ENCODE results near the gene ROR2.
A peak's percentile ranks its signal among the peaks of the same experiment; 100 is the strongest.

Gene ROR2

DNA sequence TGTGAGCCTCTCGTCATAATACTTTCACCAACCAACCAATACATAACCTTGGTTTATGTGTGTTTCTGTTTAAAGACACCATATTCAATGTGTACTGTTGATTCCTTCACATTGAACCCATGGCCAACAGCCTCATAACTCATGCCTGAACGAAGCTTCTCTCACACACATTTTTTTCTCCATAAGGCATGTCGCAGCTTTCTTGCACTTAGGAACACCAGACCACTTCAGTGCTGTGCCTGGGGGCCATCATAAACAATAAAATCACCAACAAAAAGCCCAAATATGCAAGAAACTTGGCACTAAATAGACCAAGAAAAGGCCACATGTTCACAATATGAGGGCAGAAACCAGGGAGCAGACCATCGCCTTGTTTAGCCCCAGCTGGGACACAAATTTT lies 192.2 kb downstream of the ROR2 start:
- POLR2A ChIA-PET: no interaction called here
- TF ChIP-seq, protein P1, sequence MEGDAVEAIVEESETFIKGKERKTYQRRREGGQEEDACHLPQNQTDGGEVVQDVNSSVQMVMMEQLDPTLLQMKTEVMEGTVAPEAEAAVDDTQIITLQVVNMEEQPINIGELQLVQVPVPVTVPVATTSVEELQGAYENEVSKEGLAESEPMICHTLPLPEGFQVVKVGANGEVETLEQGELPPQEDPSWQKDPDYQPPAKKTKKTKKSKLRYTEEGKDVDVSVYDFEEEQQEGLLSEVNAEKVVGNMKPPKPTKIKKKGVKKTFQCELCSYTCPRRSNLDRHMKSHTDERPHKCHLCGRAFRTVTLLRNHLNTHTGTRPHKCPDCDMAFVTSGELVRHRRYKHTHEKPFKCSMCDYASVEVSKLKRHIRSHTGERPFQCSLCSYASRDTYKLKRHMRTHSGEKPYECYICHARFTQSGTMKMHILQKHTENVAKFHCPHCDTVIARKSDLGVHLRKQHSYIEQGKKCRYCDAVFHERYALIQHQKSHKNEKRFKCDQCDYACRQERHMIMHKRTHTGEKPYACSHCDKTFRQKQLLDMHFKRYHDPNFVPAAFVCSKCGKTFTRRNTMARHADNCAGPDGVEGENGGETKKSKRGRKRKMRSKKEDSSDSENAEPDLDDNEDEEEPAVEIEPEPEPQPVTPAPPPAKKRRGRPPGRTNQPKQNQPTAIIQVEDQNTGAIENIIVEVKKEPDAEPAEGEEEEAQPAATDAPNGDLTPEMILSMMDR (IDR thresholded peaks at IDR 0.05; ENCODE audit: insufficient read depth, low read length, missing control alignments): no peak
- DNase-seq (ENCODE audit: low read depth, low spot score): no peak
- CTCF ChIA-PET: interaction anchor here (1.1 to 7.0 kb wide), 23 partner anchors 8 to 381 kb away, joined by 3 to 49 read pairs (median 4); partner anchors contain the start of gene ROR2
- no peak overlapping the region for H3K4me3 ChIP-seq (ENCODE audit: low read depth, low read length)

DNA sequence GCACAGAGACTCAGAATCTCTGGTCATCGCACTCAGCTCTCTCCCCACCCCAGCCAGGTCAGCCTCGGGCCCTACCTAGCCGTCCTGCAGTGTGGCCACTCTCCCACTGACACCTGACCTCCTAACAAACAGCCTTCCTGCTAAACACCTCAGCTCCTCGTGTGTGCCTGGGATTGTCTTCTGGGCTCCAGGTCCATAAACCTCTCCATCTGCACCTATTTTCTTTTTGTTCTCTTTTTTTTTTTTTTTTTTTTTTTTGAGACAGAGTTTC lies 193.6 kb downstream of the ROR2 start:
- POLR2A ChIA-PET: no interaction called here
- no peak overlapping the region for H3K4me3 ChIP-seq (ENCODE audit: low read depth, low read length)
- TF ChIP-seq, protein P1 (IDR thresholded peaks at IDR 0.05; ENCODE audit: insufficient read depth, low read length, missing control alignments): no peak
- no peak for DNase-seq (ENCODE audit: low read depth, low spot score)
- CTCF ChIA-PET: interaction anchor here (1.2 to 7.0 kb wide), 5 partner anchors 11 to 197 kb away, joined by 4 to 49 read pairs (median 8); no protein-coding TSS in a partner anchor

DNA sequence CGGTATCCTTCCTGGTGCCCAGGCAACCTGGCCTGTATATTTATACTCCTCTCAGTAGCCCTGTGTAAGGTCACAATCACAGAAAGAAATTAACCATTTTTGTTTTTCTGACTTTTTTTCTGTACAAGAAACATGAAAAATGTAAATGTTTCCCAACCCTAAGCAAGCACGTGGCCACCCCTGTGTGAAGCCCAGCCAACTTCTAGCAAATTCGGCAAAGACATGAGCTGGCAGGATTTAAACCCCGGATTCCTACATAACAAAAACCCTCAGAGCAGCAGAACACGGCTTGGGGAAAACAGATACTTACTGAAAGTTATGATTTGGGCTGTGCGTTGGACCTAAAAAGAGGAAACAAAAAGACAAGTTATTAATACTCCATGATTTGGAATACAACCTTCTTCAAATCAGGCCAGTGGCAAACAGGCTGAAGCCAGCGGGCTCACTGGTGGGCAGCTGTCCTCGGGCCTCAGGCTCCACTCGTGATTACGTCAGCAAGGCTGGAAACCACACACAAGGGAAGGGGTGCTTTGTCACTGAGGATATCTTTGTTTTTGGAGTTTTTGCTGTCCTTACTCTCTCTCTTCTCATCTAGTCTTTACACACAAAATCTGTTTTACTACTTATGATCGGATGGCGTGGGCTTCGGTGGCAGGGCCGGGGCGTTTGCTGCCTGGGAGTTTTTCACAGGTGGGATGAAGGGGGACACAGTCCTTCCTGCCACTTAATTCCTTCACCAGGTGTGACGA lies 194.1 kb downstream of the ROR2 start:
- ChIA-PET CTCF (interaction anchor here (1.2 to 7.0 kb wide), 4 partner anchors 11 to 198 kb away, joined by 4 to 49 read pairs (median 24); no protein-coding TSS in a partner anchor), POLR2A (no interaction called here)
- no peak for DNase-seq (ENCODE audit: low read depth, low spot score)
- TF ChIP-seq, protein P1 (IDR thresholded peaks at IDR 0.05; ENCODE audit: insufficient read depth, low read length, missing control alignments): no peak
- H3K4me3 ChIP-seq (ENCODE audit: low read depth, low read length): no peak overlapping the region

DNA sequence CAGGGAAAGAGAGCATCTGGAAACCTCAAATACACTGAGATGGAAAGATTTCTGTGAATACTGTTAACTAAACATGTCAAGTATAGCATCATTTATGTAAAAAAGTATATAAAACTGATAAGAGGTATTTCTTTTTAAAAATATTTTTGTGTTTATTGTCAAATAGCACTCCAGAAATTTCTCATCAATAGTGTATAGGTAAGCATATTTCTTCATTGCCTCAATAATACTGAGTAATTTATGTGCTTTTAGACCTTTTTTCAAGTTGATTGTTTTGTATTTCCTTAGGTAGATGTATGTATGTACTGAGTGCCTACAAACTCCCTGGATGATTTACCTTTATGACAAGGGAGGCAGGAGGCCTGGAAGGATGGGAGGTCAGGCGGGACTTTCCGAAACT lies 196.3 kb downstream of the ROR2 start:
- no peak overlapping the region for H3K4me3 ChIP-seq (ENCODE audit: low read depth, low read length)
- DNase-seq (ENCODE audit: low read depth, low spot score): no peak
- CTCF ChIA-PET: interaction anchor here (1.2 to 7.0 kb wide), 4 partner anchors 13 to 196 kb away, joined by 3 to 49 read pairs (median 5); partner anchors contain the start of gene ROR2
- POLR2A ChIA-PET: no interaction called here
- TF ChIP-seq, protein P1 (IDR thresholded peaks at IDR 0.05; ENCODE audit: insufficient read depth, low read length, missing control alignments): no peak

DNA sequence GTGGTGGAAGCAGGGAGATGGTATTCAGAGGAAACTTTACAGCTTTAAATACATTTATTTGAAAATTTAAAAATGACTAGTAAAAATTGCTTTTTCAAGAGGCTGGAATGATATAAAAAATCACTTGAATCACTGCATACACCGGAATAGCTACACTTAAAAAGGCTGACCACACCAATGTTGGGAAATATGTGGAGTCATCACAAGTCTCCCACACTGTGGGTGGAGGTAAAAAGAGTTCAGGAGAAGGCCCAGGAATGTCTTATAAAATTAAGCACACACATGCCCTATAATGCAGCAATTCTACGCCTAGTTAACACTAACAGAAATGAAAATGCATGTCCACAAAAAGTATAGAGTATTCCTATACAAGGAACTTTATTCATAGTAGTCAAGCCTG lies 198.1 kb downstream of the ROR2 start:
- POLR2A ChIA-PET: no interaction called here
- H3K4me3 ChIP-seq (ENCODE audit: low read depth, low read length): no peak overlapping the region
- CTCF ChIA-PET: interaction anchor here (0.7 kb wide), 1 partner anchor 16 kb away, joined by 5 read pairs; no protein-coding TSS in a partner anchor
- TF ChIP-seq, protein P1 (IDR thresholded peaks at IDR 0.05; ENCODE audit: insufficient read depth, low read length, missing control alignments): no peak
- DNase-seq (ENCODE audit: low read depth, low spot score): peak; percentile 46

DNA sequence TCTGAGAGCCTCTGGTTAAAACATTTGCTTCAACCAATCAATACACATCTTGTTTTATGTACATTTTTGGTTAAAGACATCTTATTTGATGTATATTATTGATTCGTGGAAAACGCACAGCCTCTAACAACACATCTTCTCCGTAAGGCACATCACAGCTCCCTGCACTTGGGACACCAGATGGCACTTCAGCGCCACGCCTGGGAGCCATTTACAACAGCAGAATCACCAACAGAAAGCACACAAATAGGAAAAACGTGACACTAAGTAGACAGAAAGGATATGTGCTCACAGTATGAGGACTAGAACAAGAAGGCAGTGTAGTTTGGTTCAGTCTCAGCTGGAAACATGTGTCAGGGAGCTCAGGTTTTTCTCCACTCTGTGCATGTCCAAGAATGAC lies 199.7 kb downstream of the ROR2 start:
- POLR2A ChIA-PET: no interaction called here
- CTCF ChIA-PET: interaction anchor here (1.0 to 1.5 kb wide), 4 partner anchors 8 to 201 kb away, joined by 4 to 8 read pairs (median 6); no protein-coding TSS in a partner anchor
- no peak for DNase-seq (ENCODE audit: low read depth, low spot score)
- TF ChIP-seq, protein P1 (IDR thresholded peaks at IDR 0.05; ENCODE audit: insufficient read depth, low read length, missing control alignments): peak; percentile 6
- no peak overlapping the region for H3K4me3 ChIP-seq (ENCODE audit: low read depth, low read length)
